Activated CD8-positive, alpha-beta T cell treated with anti-CD3 and anti-CD28 coated beads for 36 hours (primary cell): ENCODE measurements around the gene PARVB. TPM values are rescaled to one million over a fixed set of nuclear protein-coding genes. Genes with fewer than 3 reads are reported as not detected.

Source experiments
- ATAC-seq: fragments of 200-7000 bp; cut with Tn5 transposase; one replicate; pipeline ENCODE4 v1.10.0; 2021; ENCODE audit warnings: mild to moderate bottlenecking, moderate library complexity
- CTCF ChIA-PET: fragments of 350-600 bp; sonication (Branson Sonifier 250); formaldehyde crosslinking; loops from one replicate; lab custom pipeline; 2021; ENCODE audit warnings: antibody characterized with exemption; lab: Charles Lee
- POLR2A ChIA-PET: fragments of 350-600 bp; sonication (Branson Sonifier 250); formaldehyde crosslinking; loops from one replicate; lab custom pipeline; 2021; ENCODE audit warnings: antibody characterized with exemption; lab: Charles Lee
- DNase-seq: peaks from one replicate; pipeline ENCODE4 v3.0.0-alpha.2; 2020
- H3K27ac Mint-ChIP-seq: one replicate; pipeline ENCODE4 v1.8.0; 2021; ENCODE audit warnings: mild to moderate bottlenecking, mixed read lengths
- H3K27me3 Mint-ChIP-seq: one replicate; pipeline ENCODE4 v1.8.0; 2021; ENCODE audit warnings: mixed read lengths
- H3K36me3 Mint-ChIP-seq: one replicate; pipeline ENCODE4 v1.8.0; 2021; ENCODE audit warnings: low read depth, mixed read lengths
- H3K4me1 Mint-ChIP-seq: one replicate; pipeline ENCODE4 v1.8.0; 2021; ENCODE audit warnings: low read depth, mixed read lengths
- H3K4me3 Mint-ChIP-seq: one replicate; pipeline ENCODE4 v1.8.0; 2021; ENCODE audit warnings: mild to moderate bottlenecking, moderate library complexity, mixed read lengths
- H3K9me3 Mint-ChIP-seq: one replicate; pipeline ENCODE4 v1.8.0; 2021; ENCODE audit warnings: mixed read lengths
- intact Hi-C: fragments of 100-400 bp; cut with micrococcal nuclease; formaldehyde crosslinking; loops from one replicate; pipeline ENCODE4 v1.10.0; 2022
- total RNA-seq, 2 experiments: library from RNA; stranded (reverse); gene quantifications; one replicate each; pipeline ENCODE4 v1.2.3, GENCODE V29; 2021
- TF ChIP-seq, protein P1 (sequence below): fragments of 200-600 bp; IDR thresholded peaks from one replicate; pipeline ENCODE4 v1.8.0; 2022; ENCODE audit warnings: antibody characterized with exemption, mild to moderate bottlenecking

Gene PARVB
- total RNA-seq, 2 experiments from 2014 or later, result 71.0 to 73.1 TPM

GRCh38 chr22:44197271-44197670 is 173.2 kb downstream of the PARVB start:
- TF ChIP-seq, protein P1, sequence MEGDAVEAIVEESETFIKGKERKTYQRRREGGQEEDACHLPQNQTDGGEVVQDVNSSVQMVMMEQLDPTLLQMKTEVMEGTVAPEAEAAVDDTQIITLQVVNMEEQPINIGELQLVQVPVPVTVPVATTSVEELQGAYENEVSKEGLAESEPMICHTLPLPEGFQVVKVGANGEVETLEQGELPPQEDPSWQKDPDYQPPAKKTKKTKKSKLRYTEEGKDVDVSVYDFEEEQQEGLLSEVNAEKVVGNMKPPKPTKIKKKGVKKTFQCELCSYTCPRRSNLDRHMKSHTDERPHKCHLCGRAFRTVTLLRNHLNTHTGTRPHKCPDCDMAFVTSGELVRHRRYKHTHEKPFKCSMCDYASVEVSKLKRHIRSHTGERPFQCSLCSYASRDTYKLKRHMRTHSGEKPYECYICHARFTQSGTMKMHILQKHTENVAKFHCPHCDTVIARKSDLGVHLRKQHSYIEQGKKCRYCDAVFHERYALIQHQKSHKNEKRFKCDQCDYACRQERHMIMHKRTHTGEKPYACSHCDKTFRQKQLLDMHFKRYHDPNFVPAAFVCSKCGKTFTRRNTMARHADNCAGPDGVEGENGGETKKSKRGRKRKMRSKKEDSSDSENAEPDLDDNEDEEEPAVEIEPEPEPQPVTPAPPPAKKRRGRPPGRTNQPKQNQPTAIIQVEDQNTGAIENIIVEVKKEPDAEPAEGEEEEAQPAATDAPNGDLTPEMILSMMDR, result no peak
- H3K27ac Mint-ChIP-seq, result no peak overlapping the region
- ChIA-PET CTCF (no interaction called here), POLR2A (interaction anchor here (7.9 kb wide), 1 partner anchor 16 kb away, joined by 59 read pairs; the partner anchor contains the start of gene PARVG)
- H3K4me3 Mint-ChIP-seq, result no peak overlapping the region
- DNase-seq (no peak), ATAC-seq (no peak)
- H3K9me3 Mint-ChIP-seq, result no peaks in the 10 kb centered on the region
- H3K36me3 Mint-ChIP-seq, result peaks cover 44% of the 10 kb centered on the region
- no peaks in the 10 kb centered on the region for H3K27me3 Mint-ChIP-seq
- intact Hi-C loops, result no loop called here
- peaks cover 32% of the 10 kb centered on the region for H3K4me1 Mint-ChIP-seq

- TF ChIP-seq, protein P1, result no peak
- intact Hi-C loops, result no loop called here
- no peak for ATAC-seq
- Mint-ChIP-seq H3K27ac (no peak overlapping the region), H3K9me3 (no peaks in the 10 kb centered on the region), H3K36me3 (peaks cover 35% of the 10 kb centered on the region), H3K4me3 (no peak overlapping the region), H3K27me3 (no peaks in the 10 kb centered on the region), H3K4me1 (peaks cover 13% of the 10 kb centered on the region)
- ChIA-PET POLR2A (no interaction called here), CTCF (no interaction called here)
- DNase-seq, result no peak
Observed at GRCh38 chr22:44199164-44199563, 175.1 kb downstream of the PARVB start.

- POLR2A ChIA-PET, result no interaction called here
- Mint-ChIP-seq H3K4me1 (peaks cover 6% of the 10 kb centered on the region), H3K4me3 (no peak overlapping the region), H3K9me3 (no peaks in the 10 kb centered on the region), H3K36me3 (peaks cover 28% of the 10 kb centered on the region), H3K27ac (no peak overlapping the region), H3K27me3 (no peaks in the 10 kb centered on the region)
- ATAC-seq (no peak), DNase-seq (no peak)
- intact Hi-C loops, result no loop called here
- TF ChIP-seq, protein P1, result no peak
- CTCF ChIA-PET, result no interaction called here
Observed at GRCh38 chr22:44199866-44200265, 175.8 kb downstream of the PARVB start.

DNA sequence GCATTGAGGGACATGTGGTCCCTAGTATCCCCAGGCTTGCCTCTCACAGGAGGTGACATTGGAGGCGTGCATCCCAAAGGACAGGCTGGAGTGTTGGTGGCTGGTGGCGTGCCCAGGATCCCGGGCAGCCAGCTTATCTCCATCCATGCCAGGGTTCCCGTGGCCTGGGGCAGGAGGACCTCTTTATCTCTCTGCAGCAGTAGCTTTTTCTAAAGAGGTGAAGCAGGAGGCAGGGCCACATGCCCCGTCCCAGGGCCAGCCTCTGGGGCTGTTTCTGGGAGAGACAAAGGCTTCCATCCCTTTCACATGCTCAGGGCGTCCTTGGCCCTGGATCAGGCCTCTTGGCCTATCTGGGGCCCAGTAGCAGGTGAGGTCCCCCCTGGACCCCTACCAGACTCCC is 176.3 kb downstream of the PARVB start:
- Mint-ChIP-seq H3K4me1 (peaks cover 6% of the 10 kb centered on the region), H3K27me3 (no peaks in the 10 kb centered on the region), H3K36me3 (peaks cover 24% of the 10 kb centered on the region), H3K9me3 (no peaks in the 10 kb centered on the region), H3K27ac (no peak overlapping the region), H3K4me3 (no peak overlapping the region)
- intact Hi-C loops, result no loop called here
- ChIA-PET POLR2A (no interaction called here), CTCF (no interaction called here)
- TF ChIP-seq, protein P1, result no peak
- ATAC-seq (no peak), DNase-seq (no peak)

- CTCF ChIA-PET, result no interaction called here
- no peak overlapping the region for H3K4me3 Mint-ChIP-seq
Observed at GRCh38 chr22:44200855-44201550, 176.9 kb downstream of the PARVB start.

More at GRCh38 chr22:44200855-44201550, 176.9 kb downstream of the PARVB start:
- Mint-ChIP-seq H3K27me3 (no peaks in the 10 kb centered on the region), H3K36me3 (peaks cover 23% of the 10 kb centered on the region), H3K27ac (no peak overlapping the region), H3K9me3 (no peaks in the 10 kb centered on the region), H3K4me1 (peaks cover 6% of the 10 kb centered on the region)
- TF ChIP-seq, protein P1, result no peak
- no peak for DNase-seq
- no peak for ATAC-seq
- POLR2A ChIA-PET, result interaction anchor here (1.2 kb wide), 1 partner anchor 11 kb away, joined by 4 read pairs; no protein-coding TSS in a partner anchor
- intact Hi-C loops, result no loop called here
